HAP-1 (cell line): ENCODE data around the gene ZNF280C.

Experiments
- DNase-seq, 2 experiments: peaks; one replicate each; pipeline ENCODE4 v3.0.0-alpha.2; 2016 to 2020; ENCODE audit warnings: low spot score in 2 of 2
- H3K27me3 ChIP-seq: fragments of 250-450 bp; sonication (Bioruptor Pico); 2 replicates; pipeline ENCODE4 v1.5.1; 2020; ENCODE audit warnings: low read depth, mild to moderate bottlenecking, moderate library complexity
- H3K36me3 ChIP-seq: fragments of 250-450 bp; sonication (Bioruptor Pico); replicated peaks from 2 replicates; pipeline ENCODE4 v1.5.1; 2020; ENCODE audit warnings: mild to moderate bottlenecking
- H3K4me1 ChIP-seq: fragments of 250-450 bp; sonication (Bioruptor Pico); 2 replicates; pipeline ENCODE4 v1.5.1; 2020; ENCODE audit warnings: mild to moderate bottlenecking
- H3K4me3 ChIP-seq: fragments of 250-450 bp; sonication (Bioruptor Pico); 2 replicates; pipeline ENCODE4 v1.5.1; 2020; ENCODE audit warnings: mild to moderate bottlenecking, moderate library complexity
- H3K9me3 ChIP-seq: fragments of 250-450 bp; sonication (Bioruptor Pico); 2 replicates; pipeline ENCODE4 v1.5.1; 2020; ENCODE audit warnings: mild to moderate bottlenecking, moderate library complexity
- in situ Hi-C: fragments of 300-500 bp; cut with MboI; formaldehyde crosslinking; loops from 3 replicates; pipeline ENCODE4 v1.14.3; 2020; ENCODE audit warnings: low sequenced_read_pairs, inconsistent platforms, mixed read lengths

The ZNF280C gene

GRCh38 chrX:130184857-130185256 is 83.8 kb downstream of the ZNF280C start:
- no peak for DNase-seq
- Histone ChIP-seq H3K4me1 (no peaks in the 10 kb centered on the region), H3K27me3 (no peaks in the 10 kb centered on the region), H3K9me3 (no peaks in the 10 kb centered on the region), H3K36me3 (no peaks in the 10 kb centered on the region), H3K4me3 (no peak overlapping the region)
- in situ Hi-C loops = loop anchor here (25.0 kb wide), 1 partner anchor 573 kb away; no protein-coding TSS in a partner anchor

GRCh38 chrX:130184168-130184567 is 84.5 kb downstream of the ZNF280C start:
- no peak for DNase-seq
- H3K4me3 ChIP-seq = no peak overlapping the region
- no peaks in the 10 kb centered on the region for H3K9me3 ChIP-seq
- H3K36me3 ChIP-seq = no peaks in the 10 kb centered on the region
- H3K4me1 ChIP-seq = no peaks in the 10 kb centered on the region
- no peaks in the 10 kb centered on the region for H3K27me3 ChIP-seq
- in situ Hi-C loops = loop anchor here (25.0 kb wide), 1 partner anchor 572 kb away; no protein-coding TSS in a partner anchor

- Histone ChIP-seq H3K27me3 (no peaks in the 10 kb centered on the region), H3K4me1 (no peaks in the 10 kb centered on the region), H3K36me3 (no peaks in the 10 kb centered on the region), H3K9me3 (no peaks in the 10 kb centered on the region), H3K4me3 (no peak overlapping the region)
- in situ Hi-C loops = loop anchor here (25.0 kb wide), 1 partner anchor 567 kb away; no protein-coding TSS in a partner anchor
- DNase-seq = no peak
These were observed 89.0 kb downstream of the ZNF280C start for GRCh38 chrX:130179579-130180215.

GRCh38 chrX:130179170-130179569 is 89.5 kb downstream of the ZNF280C start:
- Histone ChIP-seq H3K36me3 (no peaks in the 10 kb centered on the region), H3K4me1 (no peaks in the 10 kb centered on the region), H3K9me3 (no peaks in the 10 kb centered on the region), H3K27me3 (no peaks in the 10 kb centered on the region), H3K4me3 (no peak overlapping the region)
- in situ Hi-C loops = loop anchor here (25.0 kb wide), 1 partner anchor 567 kb away; no protein-coding TSS in a partner anchor
- no peak for DNase-seq

- Histone ChIP-seq H3K27me3 (no peaks in the 10 kb centered on the region), H3K36me3 (no peaks in the 10 kb centered on the region), H3K9me3 (no peaks in the 10 kb centered on the region), H3K4me1 (peaks cover 9% of the 10 kb centered on the region), H3K4me3 (no peak overlapping the region)
- no peak for DNase-seq
- in situ Hi-C loops = loop anchor here (25.0 kb wide), 1 partner anchor 565 kb away; no protein-coding TSS in a partner anchor
These were observed 91.8 kb downstream of the ZNF280C start for GRCh38 chrX:130176942-130177341.

GRCh38 chrX:130176354-130176776 is 92.3 kb downstream of the ZNF280C start:
- H3K4me1 ChIP-seq = peaks cover 11% of the 10 kb centered on the region
- H3K36me3 ChIP-seq = no peaks in the 10 kb centered on the region
- in situ Hi-C loops = loop anchor here (25.0 kb wide), 1 partner anchor 564 kb away; no protein-coding TSS in a partner anchor
- H3K9me3 ChIP-seq = no peaks in the 10 kb centered on the region
- DNase-seq = no peak
- no peak overlapping the region for H3K4me3 ChIP-seq
- H3K27me3 ChIP-seq = no peaks in the 10 kb centered on the region

GRCh38 chrX:130174937-130175336 is 93.8 kb downstream of the ZNF280C start:
- no peak overlapping the region for H3K4me3 ChIP-seq
- peak in 1 of 2 experiments; percentile 0 for DNase-seq
- H3K27me3 ChIP-seq = no peaks in the 10 kb centered on the region
- peaks cover 17% of the 10 kb centered on the region for H3K4me1 ChIP-seq
- no peaks in the 10 kb centered on the region for H3K9me3 ChIP-seq
- in situ Hi-C loops = loop anchor here (25.0 kb wide), 1 partner anchor 563 kb away; no protein-coding TSS in a partner anchor
- H3K36me3 ChIP-seq = no peaks in the 10 kb centered on the region

- Histone ChIP-seq H3K9me3 (no peaks in the 10 kb centered on the region), H3K36me3 (no peaks in the 10 kb centered on the region), H3K4me3 (no peak overlapping the region), H3K4me1 (peaks cover 17% of the 10 kb centered on the region), H3K27me3 (no peaks in the 10 kb centered on the region)
- peak in 1 of 2 experiments; percentile 2 for DNase-seq
- in situ Hi-C loops = no loop called here
These were observed 94.5 kb downstream of the ZNF280C start for GRCh38 chrX:130174045-130174704.

- peaks cover 17% of the 10 kb centered on the region for H3K4me1 ChIP-seq
- no peak overlapping the region for H3K4me3 ChIP-seq
- no peaks in the 10 kb centered on the region for H3K27me3 ChIP-seq
- H3K9me3 ChIP-seq = no peaks in the 10 kb centered on the region
- in situ Hi-C loops = no loop called here
- DNase-seq = peak in 1 of 2 experiments; percentile 2
- H3K36me3 ChIP-seq = no peaks in the 10 kb centered on the region
These were observed 95.4 kb downstream of the ZNF280C start for GRCh38 chrX:130173190-130173895.

GRCh38 chrX:130172127-130172845 is 96.4 kb downstream of the ZNF280C start:
- Histone ChIP-seq H3K27me3 (no peaks in the 10 kb centered on the region), H3K9me3 (no peaks in the 10 kb centered on the region), H3K4me3 (peak overlapping the region; percentile 42), H3K36me3 (no peaks in the 10 kb centered on the region), H3K4me1 (peaks cover 17% of the 10 kb centered on the region)
- DNase-seq = peak in 1 of 2 experiments; percentile 1
- in situ Hi-C loops = no loop called here

- in situ Hi-C loops = no loop called here
- peaks cover 23% of the 10 kb centered on the region for H3K4me1 ChIP-seq
These were observed 97.1 kb downstream of the ZNF280C start, which contains the start of gene RAB33A for GRCh38 chrX:130171446-130172126. RAB33A (plus strand) TSS chrX:130171962; CDS start chrX:130172063, 101 bp downstream.

GRCh38 chrX:130170752-130171445 is 97.8 kb downstream of the ZNF280C start:
- Histone ChIP-seq H3K9me3 (no peaks in the 10 kb centered on the region), H3K27me3 (no peaks in the 10 kb centered on the region), H3K4me1 (peaks cover 24% of the 10 kb centered on the region), H3K4me3 (peak overlapping the region; percentile 42), H3K36me3 (no peaks in the 10 kb centered on the region)
- in situ Hi-C loops = no loop called here
- DNase-seq = peak; percentile 72 to 90

More at GRCh38 chrX:130171446-130172126, 97.1 kb downstream of the ZNF280C start, which contains the start of gene RAB33A:
- Histone ChIP-seq H3K36me3 (no peaks in the 10 kb centered on the region), H3K9me3 (no peaks in the 10 kb centered on the region), H3K27me3 (no peaks in the 10 kb centered on the region), H3K4me3 (peak within 1 kb of the TSS; percentile 42)
- DNase-seq = peak; percentile 4 to 71
